Subcutaneous adipose tissue (tissue), 4 donors: ENCODE data around the gene PLXNB2. TPM values are rescaled to one million over a fixed set of nuclear protein-coding genes. Genes with fewer than 3 reads are reported as not detected.

ENCODE experiments used
- total RNA-seq, 4 donors: library from RNA; depleted of rRNA; stranded (reverse); fragments of >200 nt; gene quantifications; one replicate each; pipeline ENCODE4 v1.1.0, GENCODE V29; 2016
- TF ChIP-seq, protein P1 (sequence below): fragments of 450-650 bp; IDR thresholded peaks from one replicate; pipeline ENCODE4 v1.5.1; 2016; ENCODE audit warnings: low read depth, mild to moderate bottlenecking, control low read depth, antibody characterized with exemption, moderate library complexity

PLXNB2 gene
- total RNA-seq, 4 donors from 2014 or later, result 59.2 to 128 (median 97.0) TPM

GRCh38 chr22:50289151-50289941 is 18.1 kb downstream of the PLXNB2 start:
- TF ChIP-seq, protein P1, sequence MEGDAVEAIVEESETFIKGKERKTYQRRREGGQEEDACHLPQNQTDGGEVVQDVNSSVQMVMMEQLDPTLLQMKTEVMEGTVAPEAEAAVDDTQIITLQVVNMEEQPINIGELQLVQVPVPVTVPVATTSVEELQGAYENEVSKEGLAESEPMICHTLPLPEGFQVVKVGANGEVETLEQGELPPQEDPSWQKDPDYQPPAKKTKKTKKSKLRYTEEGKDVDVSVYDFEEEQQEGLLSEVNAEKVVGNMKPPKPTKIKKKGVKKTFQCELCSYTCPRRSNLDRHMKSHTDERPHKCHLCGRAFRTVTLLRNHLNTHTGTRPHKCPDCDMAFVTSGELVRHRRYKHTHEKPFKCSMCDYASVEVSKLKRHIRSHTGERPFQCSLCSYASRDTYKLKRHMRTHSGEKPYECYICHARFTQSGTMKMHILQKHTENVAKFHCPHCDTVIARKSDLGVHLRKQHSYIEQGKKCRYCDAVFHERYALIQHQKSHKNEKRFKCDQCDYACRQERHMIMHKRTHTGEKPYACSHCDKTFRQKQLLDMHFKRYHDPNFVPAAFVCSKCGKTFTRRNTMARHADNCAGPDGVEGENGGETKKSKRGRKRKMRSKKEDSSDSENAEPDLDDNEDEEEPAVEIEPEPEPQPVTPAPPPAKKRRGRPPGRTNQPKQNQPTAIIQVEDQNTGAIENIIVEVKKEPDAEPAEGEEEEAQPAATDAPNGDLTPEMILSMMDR, result no peak

DNA sequence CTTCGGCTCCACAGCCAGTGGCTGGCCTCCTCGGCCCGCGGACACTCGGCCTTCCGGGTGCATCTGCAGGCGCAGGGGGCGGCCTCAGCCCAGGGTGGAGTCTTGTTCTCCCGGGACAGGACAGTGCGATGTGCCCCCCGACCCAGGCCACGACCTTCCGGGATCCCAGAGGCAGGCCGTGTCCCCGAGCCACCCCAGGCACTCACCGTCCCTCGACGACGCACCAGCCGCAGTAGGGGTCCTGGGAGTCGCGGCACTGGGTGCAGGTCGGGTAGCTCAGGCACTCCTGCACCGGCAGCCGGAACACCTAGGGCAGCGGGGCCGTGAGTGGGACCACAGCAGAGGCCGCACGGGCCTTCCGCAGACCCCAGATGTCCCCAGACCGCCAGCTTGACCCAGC is 19.7 kb downstream of the PLXNB2 start:
- TF ChIP-seq, protein P1, result no peak

DNA sequence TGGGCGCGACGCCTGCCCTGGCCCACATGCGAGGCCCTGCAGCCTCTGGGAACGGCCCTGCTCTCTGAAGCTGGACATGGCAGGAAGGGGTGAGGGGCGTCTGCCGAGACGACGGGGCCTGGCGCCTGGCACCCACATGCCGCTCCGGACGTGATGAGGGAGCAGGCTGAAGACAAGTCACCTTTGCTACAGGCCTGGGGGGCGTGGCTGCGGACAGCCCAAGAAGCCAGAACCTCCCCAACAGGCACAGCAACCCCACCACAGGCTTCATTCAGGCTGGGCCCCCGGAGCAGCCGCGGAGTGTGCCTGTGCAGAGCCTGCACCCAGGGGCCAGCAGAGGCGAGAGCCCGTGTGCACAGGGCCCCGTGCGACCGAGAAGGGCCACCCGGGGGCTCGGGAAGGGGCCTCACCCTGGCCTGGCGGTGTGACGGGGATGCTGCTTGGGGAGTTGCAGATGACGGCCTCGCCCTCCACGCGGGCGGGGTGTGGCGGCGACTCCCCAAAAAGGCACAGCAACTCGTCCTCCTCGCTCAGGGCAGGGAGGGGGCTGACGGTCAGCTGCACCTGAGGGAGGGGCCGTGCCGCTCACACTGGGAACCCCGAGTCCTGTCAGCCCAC is 20.6 kb downstream of the PLXNB2 start:
- TF ChIP-seq, protein P1, result no peak

DNA sequence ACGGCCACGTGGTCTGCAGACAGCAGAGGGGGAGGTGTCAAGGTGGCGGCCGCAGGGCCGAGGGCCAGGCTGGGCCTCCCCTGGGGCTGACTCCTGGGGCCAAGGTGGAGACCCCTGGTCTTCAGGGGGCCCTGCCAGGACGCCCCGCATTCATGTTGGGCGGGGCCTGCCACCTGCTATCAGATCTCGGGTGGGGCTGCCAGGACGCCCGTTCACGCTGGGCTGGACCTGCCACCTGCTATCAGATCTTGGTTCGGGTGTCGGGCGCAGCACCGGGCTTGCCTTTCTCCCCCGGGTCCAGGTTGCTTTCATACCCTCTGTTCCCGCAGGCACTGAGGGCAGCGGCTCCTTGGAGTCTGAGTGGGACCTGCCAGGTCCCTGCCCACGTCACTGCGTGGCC is 21.2 kb downstream of the PLXNB2 start:
- TF ChIP-seq, protein P1, result no peak

GRCh38 chr22:50285568-50286229 is 21.7 kb downstream of the PLXNB2 start:
- TF ChIP-seq, protein P1, result no peak

DNA sequence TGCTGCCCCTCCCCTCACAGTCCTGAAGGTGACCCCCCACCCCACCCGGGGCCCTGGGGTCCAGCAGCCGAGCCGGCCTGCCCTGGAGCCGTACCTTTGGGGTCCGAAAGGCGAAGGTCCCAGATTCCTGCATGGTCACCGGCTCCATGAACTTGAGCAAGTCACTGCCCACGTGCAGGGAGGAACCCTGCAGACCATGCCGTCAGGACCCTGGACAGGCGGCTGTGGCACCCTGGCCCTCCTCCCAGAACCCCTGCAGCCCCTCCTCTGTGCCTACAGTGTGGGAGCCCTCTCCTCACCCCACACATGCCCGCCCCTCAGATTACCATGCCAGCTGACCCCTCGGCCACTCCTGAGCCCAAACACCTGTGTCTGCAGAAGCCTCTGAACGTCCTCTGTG is 23.0 kb downstream of the PLXNB2 start:
- TF ChIP-seq, protein P1, result no peak

DNA sequence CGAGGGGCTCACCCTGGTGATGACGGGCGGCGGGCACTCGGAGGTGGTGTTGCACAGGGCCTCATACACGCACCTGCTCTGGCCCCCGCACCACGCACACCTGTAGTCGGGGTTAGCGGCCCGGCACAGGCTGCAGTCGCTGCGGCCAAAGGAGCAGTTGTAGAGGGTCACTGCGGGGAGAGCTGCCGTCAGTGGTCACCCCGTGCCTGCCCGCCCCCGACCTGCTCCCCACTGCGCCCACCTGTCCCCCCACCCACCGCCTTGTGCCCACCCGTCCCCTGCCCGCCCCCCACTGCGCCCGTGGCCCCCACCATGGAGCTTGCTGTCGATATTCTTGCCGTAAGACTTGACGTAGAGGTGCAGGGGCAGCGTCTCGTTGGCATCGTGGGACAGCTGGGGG is 23.6 kb downstream of the PLXNB2 start:
- TF ChIP-seq, protein P1, result no peak
